HFF-Myc (cell line): ENCODE measurements around the gene OOSP2.

ENCODE experiments used
- DNase-seq: peaks from one replicate; pipeline ENCODE4 v3.0.0-alpha.2; 2011; ENCODE audit warnings: low read depth; ENCODE audit errors: extremely low read depth
- H3K4me3 ChIP-seq: replicated peaks from 2 replicates; pipeline ENCODE4 v1.5.1; 2011; ENCODE audit warnings: low read depth, mild to moderate bottlenecking, control low read depth, low read length
- TF ChIP-seq, protein P1 (sequence below): IDR thresholded peaks from 2 replicates; pipeline ENCODE4 v1.5.1; 2012; ENCODE audit warnings: mild to moderate bottlenecking, low read depth, low read length, control low read depth; ENCODE audit errors: missing control alignments

The OOSP2 gene, protein sequence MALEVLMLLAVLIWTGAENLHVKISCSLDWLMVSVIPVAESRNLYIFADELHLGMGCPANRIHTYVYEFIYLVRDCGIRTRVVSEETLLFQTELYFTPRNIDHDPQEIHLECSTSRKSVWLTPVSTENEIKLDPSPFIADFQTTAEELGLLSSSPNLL

DNA sequence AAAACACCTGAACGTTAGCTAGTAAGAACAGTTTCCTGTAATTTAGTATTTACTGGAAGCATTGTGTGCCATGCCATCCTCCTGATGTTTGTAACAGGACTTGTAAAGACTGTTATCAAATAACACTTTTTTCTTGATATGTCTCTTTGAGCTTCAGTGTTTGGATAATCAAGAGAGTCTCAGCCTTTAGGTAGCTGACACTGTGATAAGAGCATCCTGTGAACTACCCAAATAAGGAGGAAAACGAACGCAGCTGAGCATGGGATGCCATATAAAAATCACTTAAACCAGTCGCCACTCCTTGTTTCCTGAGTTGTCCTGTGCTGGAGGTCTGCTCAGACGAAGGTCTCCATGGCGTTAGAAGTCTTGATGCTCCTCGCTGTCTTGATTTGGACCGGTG lies at the start of gene OOSP2:
TSS of gene OOSP2 (plus strand) at position 301 of the 400 bp plus-strand sequence. CDS start at position 352, 51 bp downstream.
- H3K4me3 ChIP-seq: no peak within 1 kb of the TSS
- DNase-seq: no peak
- TF ChIP-seq, protein P1, sequence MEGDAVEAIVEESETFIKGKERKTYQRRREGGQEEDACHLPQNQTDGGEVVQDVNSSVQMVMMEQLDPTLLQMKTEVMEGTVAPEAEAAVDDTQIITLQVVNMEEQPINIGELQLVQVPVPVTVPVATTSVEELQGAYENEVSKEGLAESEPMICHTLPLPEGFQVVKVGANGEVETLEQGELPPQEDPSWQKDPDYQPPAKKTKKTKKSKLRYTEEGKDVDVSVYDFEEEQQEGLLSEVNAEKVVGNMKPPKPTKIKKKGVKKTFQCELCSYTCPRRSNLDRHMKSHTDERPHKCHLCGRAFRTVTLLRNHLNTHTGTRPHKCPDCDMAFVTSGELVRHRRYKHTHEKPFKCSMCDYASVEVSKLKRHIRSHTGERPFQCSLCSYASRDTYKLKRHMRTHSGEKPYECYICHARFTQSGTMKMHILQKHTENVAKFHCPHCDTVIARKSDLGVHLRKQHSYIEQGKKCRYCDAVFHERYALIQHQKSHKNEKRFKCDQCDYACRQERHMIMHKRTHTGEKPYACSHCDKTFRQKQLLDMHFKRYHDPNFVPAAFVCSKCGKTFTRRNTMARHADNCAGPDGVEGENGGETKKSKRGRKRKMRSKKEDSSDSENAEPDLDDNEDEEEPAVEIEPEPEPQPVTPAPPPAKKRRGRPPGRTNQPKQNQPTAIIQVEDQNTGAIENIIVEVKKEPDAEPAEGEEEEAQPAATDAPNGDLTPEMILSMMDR: no peak

DNA sequence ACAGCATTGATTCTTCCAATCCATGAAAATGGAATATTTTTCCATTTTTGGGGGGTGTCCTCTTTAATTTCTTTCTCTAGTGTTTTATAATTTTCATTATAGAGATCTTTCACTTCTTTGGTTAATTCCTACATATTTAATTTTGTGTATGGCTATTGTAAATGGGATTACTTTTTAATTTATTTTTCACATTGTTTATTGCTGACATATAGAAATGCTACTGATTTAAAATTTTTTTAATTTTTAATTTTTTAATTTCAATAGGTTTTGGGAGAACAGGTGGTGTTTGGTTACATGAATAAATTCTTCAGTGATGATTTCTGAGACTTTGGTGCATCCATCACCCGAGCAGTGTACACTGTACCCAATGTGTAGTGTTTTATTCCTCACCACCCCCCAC lies 49.8 kb upstream of the OOSP2 start:
- no peak overlapping the region for H3K4me3 ChIP-seq
- TF ChIP-seq, protein P1: no peak
- no peak for DNase-seq

DNA sequence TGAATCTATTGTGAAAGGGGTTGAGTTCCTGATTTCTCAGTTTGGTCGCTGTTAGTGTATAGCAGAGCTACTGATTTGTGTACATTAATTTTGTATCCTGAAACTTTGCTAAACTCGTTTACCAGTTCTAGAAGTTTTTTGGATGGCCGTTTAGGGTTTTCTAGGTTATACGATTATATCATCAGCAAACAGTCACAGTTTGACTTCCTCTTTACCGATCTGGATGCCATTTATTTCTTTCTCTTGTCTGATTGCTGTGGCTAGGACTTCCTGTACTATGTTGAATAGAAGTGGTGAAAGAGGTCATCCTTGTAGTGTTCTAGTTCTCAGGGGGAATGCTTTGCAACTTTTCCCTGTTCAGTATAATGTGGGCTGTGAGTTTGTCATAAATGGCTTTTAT lies 47.8 kb upstream of the OOSP2 start:
- TF ChIP-seq, protein P1: no peak
- no peak overlapping the region for H3K4me3 ChIP-seq
- DNase-seq: no peak

DNA sequence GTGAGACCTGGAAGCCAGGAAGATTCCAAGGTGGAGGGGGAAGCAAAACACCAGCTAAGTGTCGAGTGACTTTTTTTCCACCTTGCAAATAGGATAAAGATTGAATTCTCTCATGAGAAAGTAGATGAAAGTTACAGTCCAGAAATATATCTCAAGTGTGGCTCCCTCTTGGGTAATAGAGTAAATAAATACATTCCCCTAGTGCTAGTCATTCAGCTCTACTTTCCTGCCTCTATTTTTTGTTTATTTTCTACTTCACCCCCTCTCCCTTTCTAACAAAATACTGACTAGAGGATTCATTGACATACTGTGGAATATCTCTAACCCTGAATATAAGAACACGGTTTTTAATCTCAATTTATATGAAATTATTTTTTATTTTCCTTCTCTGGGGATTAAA lies 42.4 kb upstream of the OOSP2 start:
- DNase-seq: no peak
- TF ChIP-seq, protein P1: no peak
- no peak overlapping the region for H3K4me3 ChIP-seq

DNA sequence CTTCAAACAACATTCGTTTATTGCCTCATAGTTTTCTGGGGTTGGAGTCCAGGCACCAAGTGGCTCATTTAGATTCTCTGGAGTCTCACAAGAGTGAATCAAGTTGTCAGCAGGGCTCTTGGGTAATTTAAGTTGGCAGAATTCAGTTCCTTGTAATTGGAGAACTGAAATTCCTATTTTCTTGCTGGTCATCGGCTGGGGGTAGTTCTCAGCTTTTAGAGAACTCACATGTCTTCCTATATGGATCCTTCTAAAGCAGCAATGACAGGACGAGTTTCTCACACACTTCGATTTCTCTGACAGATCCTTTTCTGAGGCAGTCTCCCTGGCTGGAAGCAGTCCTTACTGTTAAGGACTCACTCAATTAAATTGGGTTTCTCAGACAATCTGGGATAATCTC lies 40.5 kb upstream of the OOSP2 start:
- TF ChIP-seq, protein P1: no peak
- H3K4me3 ChIP-seq: no peak overlapping the region
- DNase-seq: no peak

DNA sequence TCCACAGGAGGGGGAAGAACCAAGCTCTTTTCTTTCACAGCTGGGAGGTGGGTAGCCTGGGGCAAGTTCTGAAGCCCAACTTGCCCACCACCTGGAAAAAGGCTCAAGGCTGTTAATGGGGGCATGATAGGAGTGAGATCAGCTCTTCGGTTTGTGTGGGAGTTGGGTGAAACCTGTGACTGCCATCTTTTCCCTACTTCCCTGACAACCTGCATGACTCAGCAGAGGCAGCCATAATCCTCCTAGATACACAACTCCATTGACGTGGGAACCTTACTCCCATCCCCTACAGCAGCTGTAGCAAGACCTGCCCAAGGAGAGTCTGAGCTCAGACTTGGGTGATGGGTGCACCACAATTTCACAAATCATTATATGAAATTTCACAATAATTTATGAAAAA lies 36.5 kb upstream of the OOSP2 start:
- H3K4me3 ChIP-seq: no peak overlapping the region
- DNase-seq: no peak
- TF ChIP-seq, protein P1: no peak

DNA sequence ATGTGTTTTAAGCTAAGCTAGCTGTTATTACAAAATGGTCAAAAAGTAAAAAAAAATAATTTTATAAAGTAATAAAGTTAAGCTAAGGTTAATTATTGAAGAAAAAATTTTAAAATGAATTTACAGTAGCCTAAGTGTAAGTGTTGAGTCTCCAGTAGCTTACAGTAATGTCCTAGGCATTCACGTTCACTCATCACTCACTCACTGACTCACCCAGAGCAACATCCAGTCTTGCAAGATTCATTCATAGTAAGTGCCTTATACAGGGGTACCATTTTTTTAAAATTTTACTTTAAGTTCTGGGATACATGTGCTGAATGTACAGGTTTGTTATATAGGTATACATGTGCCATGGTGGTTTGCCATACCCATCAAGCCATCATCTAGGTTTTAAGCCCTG lies 34.8 kb upstream of the OOSP2 start:
- H3K4me3 ChIP-seq: no peak overlapping the region
- TF ChIP-seq, protein P1: no peak
- no peak for DNase-seq
